ENCODE data around the gene MYOD1. TPM values are rescaled to one million over a fixed set of nuclear protein-coding genes. Genes with fewer than 3 reads are reported as not detected.

MYOD1 gene
- total RNA-seq, 4 donors from 2014 or later = not detected

GRCh38 chr11:17753641-17754040 lies 34.3 kb downstream of the MYOD1 start:
- Histone ChIP-seq H3K9me3 (no peaks in the 10 kb centered on the region), H3K27me3 (peaks cover 4% of the 10 kb centered on the region), H3K27ac (no peak overlapping the region), H3K4me1 (no peaks in the 10 kb centered on the region), H3K36me3 (no peaks in the 10 kb centered on the region), H3K4me3 (no peak overlapping the region)
- no peak for DNase-seq (ENCODE audit: low spot score in 2 of 2)
- 89% methylated on average over 8 of the region's 10 CpGs for WGBS
- no peak for TF ChIP-seq CTCF (IDR thresholded peaks at IDR 0.05)
- no peak for TF ChIP-seq POLR2A (IDR thresholded peaks at IDR 0.05)
- no peak for TF ChIP-seq POLR2AphosphoS5 (IDR thresholded peaks at IDR 0.05)
- TF ChIP-seq EP300 (IDR thresholded peaks at IDR 0.05) = no peak

GRCh38 chr11:17755891-17756290 lies 36.5 kb downstream of the MYOD1 start:
- H3K27me3 ChIP-seq = peaks cover 4% of the 10 kb centered on the region
- no peak for TF ChIP-seq POLR2AphosphoS5 (IDR thresholded peaks at IDR 0.05)
- no peak for TF ChIP-seq EP300 (IDR thresholded peaks at IDR 0.05)
- no peak for TF ChIP-seq POLR2A (IDR thresholded peaks at IDR 0.05)
- TF ChIP-seq CTCF (IDR thresholded peaks at IDR 0.05) = no peak
- 75% methylated on average over 3 of the region's 3 CpGs for WGBS
- H3K36me3 ChIP-seq = no peaks in the 10 kb centered on the region
- DNase-seq (ENCODE audit: low spot score in 2 of 2) = no peak
- H3K9me3 ChIP-seq = no peaks in the 10 kb centered on the region
- no peak overlapping the region for H3K4me3 ChIP-seq
- no peaks in the 10 kb centered on the region for H3K4me1 ChIP-seq
- no peak overlapping the region for H3K27ac ChIP-seq

- Histone ChIP-seq H3K36me3 (no peaks in the 10 kb centered on the region), H3K27ac (no peak overlapping the region), H3K4me3 (no peak overlapping the region), H3K9me3 (no peaks in the 10 kb centered on the region), H3K4me1 (no peaks in the 10 kb centered on the region), H3K27me3 (peaks cover 4% of the 10 kb centered on the region)
- WGBS = 47% methylated on average over 7 of the region's 23 CpGs
- TF ChIP-seq POLR2AphosphoS5 (IDR thresholded peaks at IDR 0.05) (no peak), POLR2A (IDR thresholded peaks at IDR 0.05) (no peak), CTCF (IDR thresholded peaks at IDR 0.05) (no peak), EP300 (IDR thresholded peaks at IDR 0.05) (no peak)
- DNase-seq (ENCODE audit: low spot score in 2 of 2) = no peak
Observed at GRCh38 chr11:17760102-17761029, 41.0 kb downstream of the MYOD1 start.

GRCh38 chr11:17762309-17762974 lies 43.1 kb downstream of the MYOD1 start:
- Histone ChIP-seq H3K27ac (no peak overlapping the region), H3K27me3 (no peaks in the 10 kb centered on the region), H3K36me3 (no peaks in the 10 kb centered on the region), H3K9me3 (no peaks in the 10 kb centered on the region), H3K4me3 (no peak overlapping the region), H3K4me1 (no peaks in the 10 kb centered on the region)
- no peak for DNase-seq (ENCODE audit: low spot score in 2 of 2)
- 81% methylated on average over 15 of the region's 17 CpGs for WGBS
- no peak for TF ChIP-seq EP300 (IDR thresholded peaks at IDR 0.05)
- no peak for TF ChIP-seq CTCF (IDR thresholded peaks at IDR 0.05)
- no peak for TF ChIP-seq POLR2AphosphoS5 (IDR thresholded peaks at IDR 0.05)
- no peak for TF ChIP-seq POLR2A (IDR thresholded peaks at IDR 0.05)

GRCh38 chr11:17763244-17763643 lies 43.9 kb downstream of the MYOD1 start:
- TF ChIP-seq EP300 (IDR thresholded peaks at IDR 0.05) = no peak
- no peak for TF ChIP-seq POLR2A (IDR thresholded peaks at IDR 0.05)
- no peak for TF ChIP-seq CTCF (IDR thresholded peaks at IDR 0.05)
- TF ChIP-seq POLR2AphosphoS5 (IDR thresholded peaks at IDR 0.05) = no peak
- Histone ChIP-seq H3K27me3 (no peaks in the 10 kb centered on the region), H3K4me3 (no peak overlapping the region), H3K36me3 (no peaks in the 10 kb centered on the region), H3K27ac (no peak overlapping the region), H3K4me1 (no peaks in the 10 kb centered on the region), H3K9me3 (no peaks in the 10 kb centered on the region)
- WGBS = 93% methylated on average over 7 of the region's 7 CpGs
- DNase-seq (ENCODE audit: low spot score in 2 of 2) = no peak
